ENCODE data around the gene DPP6. TPM values are rescaled to one million over a fixed set of nuclear protein-coding genes. Genes with fewer than 3 reads are reported as not detected.

Gene DPP6
- total RNA-seq, 1 donor from 2014 or later, result 0.39 TPM

DNA sequence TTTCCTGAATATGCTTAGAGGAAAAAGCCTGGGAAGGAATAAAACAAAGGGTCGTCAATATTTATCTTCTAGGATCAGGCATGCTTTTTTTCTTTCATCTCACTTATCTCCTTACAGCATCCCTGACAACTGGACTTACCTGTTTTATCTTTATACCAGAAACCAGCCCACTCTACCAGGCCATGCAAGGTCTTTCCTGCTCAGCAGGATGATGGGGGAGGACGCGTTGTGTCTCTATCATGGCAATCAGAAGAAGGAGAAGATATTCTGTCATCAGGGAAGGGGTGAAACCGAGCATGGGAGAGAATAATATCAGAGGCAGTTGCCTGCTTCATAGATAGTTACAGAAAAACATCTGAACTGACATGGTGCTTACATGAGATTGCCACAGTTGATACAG lies 445.6 kb downstream of the DPP6 start:
- Mint-ChIP-seq H3K27me3 (ENCODE audit: insufficient read depth, low read depth) (no peaks in the 10 kb centered on the region), H3K4me1 (no peaks in the 10 kb centered on the region), H3K4me3 (no peak overlapping the region), H3K36me3 (no peaks in the 10 kb centered on the region), H3K9me3 (peaks cover 19% of the 10 kb centered on the region), H3K27ac (no peak overlapping the region)
- no peak for DNase-seq (ENCODE audit: low spot score)
- no peaks in the 10 kb centered on the region for H3K4me1 ChIP-seq
- no peaks in the 10 kb centered on the region for H3K27me3 ChIP-seq
- H2AFZ ChIP-seq (replicated peaks), result no peak overlapping the region
- no peak overlapping the region for H3K9ac ChIP-seq
- no peaks in the 10 kb centered on the region for H3K36me3 ChIP-seq
- no peaks in the 10 kb centered on the region for H4K20me1 ChIP-seq (ENCODE audit: low read depth)
- no peaks in the 10 kb centered on the region for H3K79me2 ChIP-seq (ENCODE audit: low read depth)
- no peaks in the 10 kb centered on the region for H3F3A ChIP-seq (ENCODE audit: low read depth)
- TF ChIP-seq EZH2phosphoT487 (IDR thresholded peaks at IDR 0.05) (no peak), EZH2 (IDR thresholded peaks at IDR 0.05) (no peak)
- TF ChIP-seq, protein P1, sequence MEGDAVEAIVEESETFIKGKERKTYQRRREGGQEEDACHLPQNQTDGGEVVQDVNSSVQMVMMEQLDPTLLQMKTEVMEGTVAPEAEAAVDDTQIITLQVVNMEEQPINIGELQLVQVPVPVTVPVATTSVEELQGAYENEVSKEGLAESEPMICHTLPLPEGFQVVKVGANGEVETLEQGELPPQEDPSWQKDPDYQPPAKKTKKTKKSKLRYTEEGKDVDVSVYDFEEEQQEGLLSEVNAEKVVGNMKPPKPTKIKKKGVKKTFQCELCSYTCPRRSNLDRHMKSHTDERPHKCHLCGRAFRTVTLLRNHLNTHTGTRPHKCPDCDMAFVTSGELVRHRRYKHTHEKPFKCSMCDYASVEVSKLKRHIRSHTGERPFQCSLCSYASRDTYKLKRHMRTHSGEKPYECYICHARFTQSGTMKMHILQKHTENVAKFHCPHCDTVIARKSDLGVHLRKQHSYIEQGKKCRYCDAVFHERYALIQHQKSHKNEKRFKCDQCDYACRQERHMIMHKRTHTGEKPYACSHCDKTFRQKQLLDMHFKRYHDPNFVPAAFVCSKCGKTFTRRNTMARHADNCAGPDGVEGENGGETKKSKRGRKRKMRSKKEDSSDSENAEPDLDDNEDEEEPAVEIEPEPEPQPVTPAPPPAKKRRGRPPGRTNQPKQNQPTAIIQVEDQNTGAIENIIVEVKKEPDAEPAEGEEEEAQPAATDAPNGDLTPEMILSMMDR (IDR thresholded peaks at IDR 0.05), result no peak
- H3K4me3 ChIP-seq, result no peak overlapping the region
- H3K4me2 ChIP-seq, result no peak overlapping the region
- no peaks in the 10 kb centered on the region for H3K9me3 ChIP-seq (ENCODE audit: low read depth)
- H3K27ac ChIP-seq, result no peak overlapping the region

DNA sequence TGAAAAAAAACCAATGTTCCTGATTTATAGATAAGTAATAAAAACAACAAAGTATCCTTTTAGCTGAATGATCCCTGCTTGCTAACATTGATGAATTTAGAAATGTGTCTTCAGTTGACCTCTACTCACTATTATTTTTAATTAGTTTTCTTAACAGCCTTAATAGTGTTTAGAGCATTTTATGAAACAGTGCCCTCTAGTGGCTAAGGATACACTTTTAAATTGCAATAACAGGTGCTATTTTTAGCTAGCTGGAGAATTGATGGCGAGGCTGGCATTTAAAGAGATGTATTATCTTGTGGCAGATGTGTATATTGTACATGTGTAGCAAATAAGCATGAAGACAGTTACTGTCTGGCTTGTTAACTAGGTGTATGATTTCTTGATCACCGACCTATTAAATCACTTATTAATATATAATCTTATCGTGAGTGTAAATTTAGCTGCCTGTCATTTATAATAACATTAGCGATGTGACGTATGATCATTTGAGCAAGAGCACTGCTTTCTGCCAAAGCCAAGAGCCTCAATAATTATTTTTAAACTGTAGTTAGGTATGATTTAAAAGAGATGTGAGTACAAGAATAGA lies 451.9 kb downstream of the DPP6 start:
- H3K9me3 ChIP-seq (ENCODE audit: low read depth), result no peaks in the 10 kb centered on the region
- Mint-ChIP-seq H3K36me3 (no peaks in the 10 kb centered on the region), H3K27ac (no peak overlapping the region)

DNA sequence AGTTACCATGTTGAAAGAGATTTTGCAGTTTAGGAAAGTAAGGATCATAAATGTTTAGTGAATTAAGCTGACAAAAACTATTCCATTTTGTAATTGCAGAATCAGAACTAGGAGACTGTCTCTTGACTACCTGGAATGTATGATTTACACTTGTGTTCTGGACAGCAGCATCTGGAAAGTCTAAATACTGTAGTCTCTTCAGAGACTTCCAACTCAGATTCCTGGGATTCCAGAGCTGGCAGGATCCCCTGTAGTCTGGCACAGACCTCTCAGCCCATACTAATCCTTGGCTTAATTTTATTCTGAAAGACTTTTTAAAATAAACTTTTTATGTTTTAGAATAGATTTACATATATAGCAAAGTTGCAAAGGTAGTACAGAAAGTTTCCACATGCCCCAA lies 452.7 kb downstream of the DPP6 start:
- Histone ChIP-seq H3K27ac (no peak overlapping the region), H3K79me2 (ENCODE audit: low read depth) (no peaks in the 10 kb centered on the region), H3F3A (ENCODE audit: low read depth) (no peaks in the 10 kb centered on the region), H3K4me1 (no peaks in the 10 kb centered on the region), H3K9me3 (ENCODE audit: low read depth) (no peaks in the 10 kb centered on the region), H3K4me3 (no peak overlapping the region), H3K4me2 (no peak overlapping the region), H2AFZ (replicated peaks) (no peak overlapping the region), H3K9ac (no peak overlapping the region), H3K27me3 (no peaks in the 10 kb centered on the region), H4K20me1 (ENCODE audit: low read depth) (no peaks in the 10 kb centered on the region), H3K36me3 (no peaks in the 10 kb centered on the region)
- Mint-ChIP-seq H3K27ac (no peak overlapping the region), H3K4me1 (peaks cover 3% of the 10 kb centered on the region), H3K27me3 (ENCODE audit: insufficient read depth, low read depth) (peaks cover 4% of the 10 kb centered on the region), H3K4me3 (no peak overlapping the region), H3K9me3 (peaks cover 20% of the 10 kb centered on the region), H3K36me3 (no peaks in the 10 kb centered on the region)
- peak; percentile 38 for DNase-seq (ENCODE audit: low spot score)
- TF ChIP-seq, protein P1 (IDR thresholded peaks at IDR 0.05), result no peak
- no peak for TF ChIP-seq EZH2 (IDR thresholded peaks at IDR 0.05)
- TF ChIP-seq EZH2phosphoT487 (IDR thresholded peaks at IDR 0.05), result no peak

More for the DNA sequence above, 451.9 kb downstream of the DPP6 start:
- Histone ChIP-seq H3K27ac (no peak overlapping the region), H3K4me3 (no peak overlapping the region), H3K9ac (no peak overlapping the region), H3K79me2 (ENCODE audit: low read depth) (no peaks in the 10 kb centered on the region), H2AFZ (replicated peaks) (no peak overlapping the region), H3F3A (ENCODE audit: low read depth) (no peaks in the 10 kb centered on the region), H3K36me3 (no peaks in the 10 kb centered on the region), H3K4me1 (no peaks in the 10 kb centered on the region), H4K20me1 (ENCODE audit: low read depth) (no peaks in the 10 kb centered on the region), H3K4me2 (no peak overlapping the region), H3K27me3 (no peaks in the 10 kb centered on the region)
- Mint-ChIP-seq H3K4me1 (peaks cover 3% of the 10 kb centered on the region), H3K4me3 (no peak overlapping the region), H3K9me3 (peaks cover 19% of the 10 kb centered on the region), H3K27me3 (ENCODE audit: insufficient read depth, low read depth) (peaks cover 4% of the 10 kb centered on the region)
- TF ChIP-seq EZH2phosphoT487 (IDR thresholded peaks at IDR 0.05) (no peak), EZH2 (IDR thresholded peaks at IDR 0.05) (no peak)
- TF ChIP-seq, protein P1 (IDR thresholded peaks at IDR 0.05), result peak; percentile 83
- DNase-seq (ENCODE audit: low spot score), result peak; percentile 73

Data from neural progenitor cell (in vitro differentiated cells).